Measurements from ENCODE around the gene C1QTNF9B.
A peak's percentile ranks its signal among the peaks of the same experiment; 100 is the strongest.
"Not testable (repeated sequence)": the region's sequence is repeated elsewhere in the genome, so short reads cannot be mapped to it uniquely, and the experiment has no call there.

Gene C1QTNF9B

GRCh38 chr13:23897452-23897919 lies at the start of gene C1QTNF9B:
TSS of gene C1QTNF9B (minus strand) at chr13:23897502.
- DNase-seq (ENCODE audit: low read depth in 3 of 3) = not testable (repeated sequence)

GRCh38 chr13:23946900-23947299 lies 49.6 kb upstream of the C1QTNF9B start:
- DNase-seq (ENCODE audit: low read depth in 3 of 3) = no peak

GRCh38 chr13:23946067-23946466 lies 48.8 kb upstream of the C1QTNF9B start:
- no peak for DNase-seq (ENCODE audit: low read depth in 3 of 3)

- DNase-seq (ENCODE audit: low read depth in 3 of 3) = no peak
Measured at GRCh38 chr13:23945612-23946011, 48.3 kb upstream of the C1QTNF9B start.

- no peak for DNase-seq (ENCODE audit: low read depth in 3 of 3)
Measured at GRCh38 chr13:23941211-23941610, 43.9 kb upstream of the C1QTNF9B start.

- DNase-seq (ENCODE audit: low read depth in 3 of 3) = not testable (repeated sequence)
Measured at GRCh38 chr13:23939666-23940065, 42.4 kb upstream of the C1QTNF9B start.

GRCh38 chr13:23934520-23934919 lies 37.2 kb upstream of the C1QTNF9B start:
- no peak for DNase-seq (ENCODE audit: low read depth in 3 of 3)

- no peak for DNase-seq (ENCODE audit: low read depth in 3 of 3)
Measured at GRCh38 chr13:23928985-23929384, 31.7 kb upstream of the C1QTNF9B start.

GRCh38 chr13:23923031-23923430 lies 25.7 kb upstream of the C1QTNF9B start:
- DNase-seq (ENCODE audit: low read depth in 3 of 3) = no peak

- DNase-seq (ENCODE audit: low read depth in 3 of 3) = no peak
Measured at GRCh38 chr13:23922005-23922932, 25.0 kb upstream of the C1QTNF9B start.

GRCh38 chr13:23921451-23921888 lies 24.2 kb upstream of the C1QTNF9B start:
- DNase-seq (ENCODE audit: low read depth in 3 of 3) = no peak

GRCh38 chr13:23919006-23919405 lies 21.7 kb upstream of the C1QTNF9B start:
- no peak for DNase-seq (ENCODE audit: low read depth in 3 of 3)

GRCh38 chr13:23918208-23918607 lies 20.9 kb upstream of the C1QTNF9B start:
- DNase-seq (ENCODE audit: low read depth in 3 of 3) = no peak

- DNase-seq (ENCODE audit: low read depth in 3 of 3) = no peak
Measured at GRCh38 chr13:23915308-23915707, 18.0 kb upstream of the C1QTNF9B start.

- DNase-seq (ENCODE audit: low read depth in 3 of 3) = no peak
Measured at GRCh38 chr13:23912469-23912868, 15.2 kb upstream of the C1QTNF9B start.

GRCh38 chr13:23909606-23910005 lies 12.3 kb upstream of the C1QTNF9B start:
- no peak for DNase-seq (ENCODE audit: low read depth in 3 of 3)

- no peak for DNase-seq (ENCODE audit: low read depth in 3 of 3)
Measured at GRCh38 chr13:23905766-23906165, 8.5 kb upstream of the C1QTNF9B start.

GRCh38 chr13:23903906-23904280 lies 6.6 kb upstream of the C1QTNF9B start:
- no peak for DNase-seq (ENCODE audit: low read depth in 3 of 3)

- no peak for DNase-seq (ENCODE audit: low read depth in 3 of 3)
Measured at GRCh38 chr13:23902975-23903905, 5.9 kb upstream of the C1QTNF9B start.

- DNase-seq (ENCODE audit: low read depth in 3 of 3) = no peak
Measured at GRCh38 chr13:23901365-23901764, 4.1 kb upstream of the C1QTNF9B start.

- peak in 1 of 3 experiments; percentile 34 for DNase-seq (ENCODE audit: low read depth in 3 of 3)
Measured at GRCh38 chr13:23899555-23899954, 2.3 kb upstream of the C1QTNF9B start.

- DNase-seq (ENCODE audit: low read depth in 3 of 3) = no peak
Measured at GRCh38 chr13:23898101-23898500, 799 bp upstream of the C1QTNF9B start.

All from stimulated activated CD4-positive, alpha-beta T cell treated with anti-CD3 and anti-CD28 coated beads, TNF-alpha, amount 100 ng/mL, for 24 hours (primary cell).